ENCODE measurements around the gene WNK3. TPM values are rescaled to one million over a fixed set of nuclear protein-coding genes. Genes with fewer than 3 reads are reported as not detected.

Gene WNK3
- total and polyA plus RNA-seq, 2 experiments from 2014 or later: 27.6 to 57.5 TPM

GRCh38 chrX:54271664-54272063, 86.2 kb downstream of the WNK3 start:
- Histone ChIP-seq H3K79me2 (replicated peaks; ENCODE audit: insufficient read depth) (no peaks in the 10 kb centered on the region), H3K36me3 (ENCODE audit: insufficient read depth) (no peaks in the 10 kb centered on the region), H3K27ac (ENCODE audit: low read depth) (no peak overlapping the region), H3K27me3 (ENCODE audit: insufficient read depth) (no peaks in the 10 kb centered on the region), H2AFZ (no peak overlapping the region), H3K4me2 (0 out of 2 replicates have a peak overlapping the region, but pooled peaks have one; percentile 26), H4K20me1 (replicated peaks; ENCODE audit: insufficient read depth) (no peaks in the 10 kb centered on the region), H3K4me1 (ENCODE audit: insufficient read depth) (no peaks in the 10 kb centered on the region; the same call in 1 of the 2 replicates), H3K4me3 (no peak overlapping the region), H3K9me2 (ENCODE audit: insufficient read depth) (no peaks in the 10 kb centered on the region), H3F3A (replicated peaks; ENCODE audit: low read depth) (no peaks in the 10 kb centered on the region)
- Mint-ChIP-seq H3K36me3 (ENCODE audit: low read depth) (no peaks in the 10 kb centered on the region), H3K27me3 (ENCODE audit: insufficient read depth, low read depth, poor library complexity) (no peaks in the 10 kb centered on the region), H3K4me1 (peaks cover 11% of the 10 kb centered on the region), H3K27ac (no peak overlapping the region), H3K9me3 (no peaks in the 10 kb centered on the region), H3K4me3 (no peak overlapping the region)
- TF ChIP-seq ZNF331 (CRISPR knock-in tag; IDR thresholded peaks at IDR 0.05; ENCODE audit: low read depth): no peak
- TF ChIP-seq POLR2AphosphoS5 (IDR thresholded peaks at IDR 0.05; ENCODE audit: low read depth): no peak
- TF ChIP-seq NANOG (IDR thresholded peaks at IDR 0.05; ENCODE audit: borderline replicate concordance): no peak
- TF ChIP-seq CREB1 (CRISPR knock-in tag; IDR thresholded peaks at IDR 0.05; ENCODE audit: low read depth): no peak
- no peak for TF ChIP-seq ZNF114 (CRISPR knock-in tag; IDR thresholded peaks at IDR 0.05)
- no peak for TF ChIP-seq JUNB (IDR thresholded peaks at IDR 0.05; ENCODE audit: unreplicated experiment)
- TF ChIP-seq, protein P1, sequence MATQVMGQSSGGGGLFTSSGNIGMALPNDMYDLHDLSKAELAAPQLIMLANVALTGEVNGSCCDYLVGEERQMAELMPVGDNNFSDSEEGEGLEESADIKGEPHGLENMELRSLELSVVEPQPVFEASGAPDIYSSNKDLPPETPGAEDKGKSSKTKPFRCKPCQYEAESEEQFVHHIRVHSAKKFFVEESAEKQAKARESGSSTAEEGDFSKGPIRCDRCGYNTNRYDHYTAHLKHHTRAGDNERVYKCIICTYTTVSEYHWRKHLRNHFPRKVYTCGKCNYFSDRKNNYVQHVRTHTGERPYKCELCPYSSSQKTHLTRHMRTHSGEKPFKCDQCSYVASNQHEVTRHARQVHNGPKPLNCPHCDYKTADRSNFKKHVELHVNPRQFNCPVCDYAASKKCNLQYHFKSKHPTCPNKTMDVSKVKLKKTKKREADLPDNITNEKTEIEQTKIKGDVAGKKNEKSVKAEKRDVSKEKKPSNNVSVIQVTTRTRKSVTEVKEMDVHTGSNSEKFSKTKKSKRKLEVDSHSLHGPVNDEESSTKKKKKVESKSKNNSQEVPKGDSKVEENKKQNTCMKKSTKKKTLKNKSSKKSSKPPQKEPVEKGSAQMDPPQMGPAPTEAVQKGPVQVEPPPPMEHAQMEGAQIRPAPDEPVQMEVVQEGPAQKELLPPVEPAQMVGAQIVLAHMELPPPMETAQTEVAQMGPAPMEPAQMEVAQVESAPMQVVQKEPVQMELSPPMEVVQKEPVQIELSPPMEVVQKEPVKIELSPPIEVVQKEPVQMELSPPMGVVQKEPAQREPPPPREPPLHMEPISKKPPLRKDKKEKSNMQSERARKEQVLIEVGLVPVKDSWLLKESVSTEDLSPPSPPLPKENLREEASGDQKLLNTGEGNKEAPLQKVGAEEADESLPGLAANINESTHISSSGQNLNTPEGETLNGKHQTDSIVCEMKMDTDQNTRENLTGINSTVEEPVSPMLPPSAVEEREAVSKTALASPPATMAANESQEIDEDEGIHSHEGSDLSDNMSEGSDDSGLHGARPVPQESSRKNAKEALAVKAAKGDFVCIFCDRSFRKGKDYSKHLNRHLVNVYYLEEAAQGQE (IDR thresholded peaks at IDR 0.05; ENCODE audit: unreplicated experiment): no peak
- no peak for TF ChIP-seq CTCF (conservative IDR thresholded peaks at IDR 0.05; ENCODE audit: low read depth in 2 of 2)
- TF ChIP-seq ETS1 (IDR thresholded peaks at IDR 0.05): no peak
- TF ChIP-seq, protein P2, sequence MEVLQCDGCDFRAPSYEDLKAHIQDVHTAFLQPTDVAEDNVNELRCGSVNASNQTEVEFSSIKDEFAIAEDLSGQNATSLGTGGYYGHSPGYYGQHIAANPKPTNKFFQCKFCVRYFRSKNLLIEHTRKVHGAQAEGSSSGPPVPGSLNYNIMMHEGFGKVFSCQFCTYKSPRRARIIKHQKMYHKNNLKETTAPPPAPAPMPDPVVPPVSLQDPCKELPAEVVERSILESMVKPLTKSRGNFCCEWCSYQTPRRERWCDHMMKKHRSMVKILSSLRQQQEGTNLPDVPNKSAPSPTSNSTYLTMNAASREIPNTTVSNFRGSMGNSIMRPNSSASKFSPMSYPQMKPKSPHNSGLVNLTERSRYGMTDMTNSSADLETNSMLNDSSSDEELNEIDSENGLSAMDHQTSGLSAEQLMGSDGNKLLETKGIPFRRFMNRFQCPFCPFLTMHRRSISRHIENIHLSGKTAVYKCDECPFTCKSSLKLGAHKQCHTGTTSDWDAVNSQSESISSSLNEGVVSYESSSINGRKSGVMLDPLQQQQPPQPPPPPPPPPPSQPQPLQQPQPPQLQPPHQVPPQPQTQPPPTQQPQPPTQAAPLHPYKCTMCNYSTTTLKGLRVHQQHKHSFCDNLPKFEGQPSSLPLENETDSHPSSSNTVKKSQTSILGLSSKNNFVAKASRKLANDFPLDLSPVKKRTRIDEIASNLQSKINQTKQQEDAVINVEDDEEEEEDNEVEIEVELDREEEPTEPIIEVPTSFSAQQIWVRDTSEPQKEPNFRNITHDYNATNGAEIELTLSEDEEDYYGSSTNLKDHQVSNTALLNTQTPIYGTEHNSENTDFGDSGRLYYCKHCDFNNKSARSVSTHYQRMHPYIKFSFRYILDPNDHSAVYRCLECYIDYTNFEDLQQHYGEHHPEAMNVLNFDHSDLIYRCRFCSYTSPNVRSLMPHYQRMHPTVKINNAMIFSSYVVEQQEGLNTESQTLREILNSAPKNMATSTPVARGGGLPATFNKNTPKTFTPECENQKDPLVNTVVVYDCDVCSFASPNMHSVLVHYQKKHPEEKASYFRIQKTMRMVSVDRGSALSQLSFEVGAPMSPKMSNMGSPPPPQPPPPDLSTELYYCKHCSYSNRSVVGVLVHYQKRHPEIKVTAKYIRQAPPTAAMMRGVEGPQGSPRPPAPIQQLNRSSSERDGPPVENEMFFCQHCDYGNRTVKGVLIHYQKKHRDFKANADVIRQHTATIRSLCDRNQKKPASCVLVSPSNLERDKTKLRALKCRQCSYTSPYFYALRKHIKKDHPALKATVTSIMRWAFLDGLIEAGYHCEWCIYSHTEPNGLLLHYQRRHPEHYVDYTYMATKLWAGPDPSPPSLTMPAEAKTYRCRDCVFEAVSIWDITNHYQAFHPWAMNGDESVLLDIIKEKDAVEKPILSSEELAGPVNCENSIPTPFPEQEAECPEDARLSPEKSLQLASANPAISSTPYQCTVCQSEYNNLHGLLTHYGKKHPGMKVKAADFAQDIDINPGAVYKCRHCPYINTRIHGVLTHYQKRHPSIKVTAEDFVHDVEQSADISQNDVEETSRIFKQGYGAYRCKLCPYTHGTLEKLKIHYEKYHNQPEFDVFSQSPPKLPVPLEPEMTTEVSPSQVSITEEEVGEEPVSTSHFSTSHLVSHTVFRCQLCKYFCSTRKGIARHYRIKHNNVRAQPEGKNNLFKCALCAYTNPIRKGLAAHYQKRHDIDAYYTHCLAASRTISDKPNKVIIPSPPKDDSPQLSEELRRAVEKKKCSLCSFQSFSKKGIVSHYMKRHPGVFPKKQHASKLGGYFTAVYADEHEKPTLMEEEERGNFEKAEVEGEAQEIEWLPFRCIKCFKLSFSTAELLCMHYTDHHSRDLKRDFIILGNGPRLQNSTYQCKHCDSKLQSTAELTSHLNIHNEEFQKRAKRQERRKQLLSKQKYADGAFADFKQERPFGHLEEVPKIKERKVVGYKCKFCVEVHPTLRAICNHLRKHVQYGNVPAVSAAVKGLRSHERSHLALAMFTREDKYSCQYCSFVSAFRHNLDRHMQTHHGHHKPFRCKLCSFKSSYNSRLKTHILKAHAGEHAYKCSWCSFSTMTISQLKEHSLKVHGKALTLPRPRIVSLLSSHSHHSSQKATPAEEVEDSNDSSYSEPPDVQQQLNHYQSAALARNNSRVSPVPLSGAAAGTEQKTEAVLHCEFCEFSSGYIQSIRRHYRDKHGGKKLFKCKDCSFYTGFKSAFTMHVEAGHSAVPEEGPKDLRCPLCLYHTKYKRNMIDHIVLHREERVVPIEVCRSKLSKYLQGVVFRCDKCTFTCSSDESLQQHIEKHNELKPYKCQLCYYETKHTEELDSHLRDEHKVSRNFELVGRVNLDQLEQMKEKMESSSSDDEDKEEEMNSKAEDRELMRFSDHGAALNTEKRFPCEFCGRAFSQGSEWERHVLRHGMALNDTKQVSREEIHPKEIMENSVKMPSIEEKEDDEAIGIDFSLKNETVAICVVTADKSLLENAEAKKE (CRISPR knock-in tag; IDR thresholded peaks at IDR 0.05): no peak
- TF ChIP-seq STAT1 (IDR thresholded peaks at IDR 0.05; ENCODE audit: unreplicated experiment): no peak
- no peak for TF ChIP-seq EZH2 (IDR thresholded peaks at IDR 0.05; ENCODE audit: low read depth, unreplicated experiment)
- no peak for TF ChIP-seq EZH2phosphoT487 (IDR thresholded peaks at IDR 0.05; ENCODE audit: unreplicated experiment)
- DNase-seq (ENCODE audit: low spot score): no peak
- no peak for ATAC-seq
